GM18520 (cell line): Measurements from ENCODE around the gene SLC28A3.
"Not testable (repeated sequence)": the region's sequence is repeated elsewhere in the genome, so short reads cannot be mapped to it uniquely, and the experiment has no call there.

ENCODE experiments used
- ATAC-seq: cut with Tn5 transposase; IDR thresholded peaks from one replicate; pipeline ENCODE4 v1.9.1; 2021; ENCODE audit not compliant: unreplicated experiment

SLC28A3 gene, protein sequence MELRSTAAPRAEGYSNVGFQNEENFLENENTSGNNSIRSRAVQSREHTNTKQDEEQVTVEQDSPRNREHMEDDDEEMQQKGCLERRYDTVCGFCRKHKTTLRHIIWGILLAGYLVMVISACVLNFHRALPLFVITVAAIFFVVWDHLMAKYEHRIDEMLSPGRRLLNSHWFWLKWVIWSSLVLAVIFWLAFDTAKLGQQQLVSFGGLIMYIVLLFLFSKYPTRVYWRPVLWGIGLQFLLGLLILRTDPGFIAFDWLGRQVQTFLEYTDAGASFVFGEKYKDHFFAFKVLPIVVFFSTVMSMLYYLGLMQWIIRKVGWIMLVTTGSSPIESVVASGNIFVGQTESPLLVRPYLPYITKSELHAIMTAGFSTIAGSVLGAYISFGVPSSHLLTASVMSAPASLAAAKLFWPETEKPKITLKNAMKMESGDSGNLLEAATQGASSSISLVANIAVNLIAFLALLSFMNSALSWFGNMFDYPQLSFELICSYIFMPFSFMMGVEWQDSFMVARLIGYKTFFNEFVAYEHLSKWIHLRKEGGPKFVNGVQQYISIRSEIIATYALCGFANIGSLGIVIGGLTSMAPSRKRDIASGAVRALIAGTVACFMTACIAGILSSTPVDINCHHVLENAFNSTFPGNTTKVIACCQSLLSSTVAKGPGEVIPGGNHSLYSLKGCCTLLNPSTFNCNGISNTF

DNA sequence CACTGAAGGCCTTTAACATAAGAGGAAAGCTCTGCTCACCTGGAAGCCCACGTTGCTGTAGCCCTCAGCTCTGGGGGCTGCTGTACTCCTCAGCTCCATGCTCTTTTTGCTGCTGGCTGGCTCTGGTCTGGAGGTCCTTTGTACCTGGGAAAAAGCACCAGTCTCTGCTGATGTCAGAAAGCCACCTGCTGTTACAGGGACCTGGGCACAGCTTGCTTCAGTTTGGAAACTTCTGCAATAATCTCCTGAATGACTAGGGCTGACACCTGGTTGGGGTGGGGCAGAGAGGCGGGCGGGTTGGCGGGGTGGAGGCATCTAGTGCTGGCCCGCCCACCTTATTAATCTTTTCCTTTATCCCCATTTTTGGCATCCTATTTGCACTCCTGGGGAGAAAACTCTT is at the start of gene SLC28A3:
Gene SLC28A3, minus strand, starts transcription at position 224 of the 400 bp plus-strand sequence. Its CDS starts 125 bp downstream, at position 99.
- no peak for ATAC-seq

GRCh38 chr9:84390254-84390653 is 49.7 kb upstream of the SLC28A3 start:
- ATAC-seq: not testable (repeated sequence)

GRCh38 chr9:84387821-84388220 is 47.3 kb upstream of the SLC28A3 start:
- no peak for ATAC-seq

GRCh38 chr9:84386753-84387152 is 46.2 kb upstream of the SLC28A3 start:
- no peak for ATAC-seq

GRCh38 chr9:84385386-84386040 is 45.0 kb upstream of the SLC28A3 start:
- no peak for ATAC-seq

DNA sequence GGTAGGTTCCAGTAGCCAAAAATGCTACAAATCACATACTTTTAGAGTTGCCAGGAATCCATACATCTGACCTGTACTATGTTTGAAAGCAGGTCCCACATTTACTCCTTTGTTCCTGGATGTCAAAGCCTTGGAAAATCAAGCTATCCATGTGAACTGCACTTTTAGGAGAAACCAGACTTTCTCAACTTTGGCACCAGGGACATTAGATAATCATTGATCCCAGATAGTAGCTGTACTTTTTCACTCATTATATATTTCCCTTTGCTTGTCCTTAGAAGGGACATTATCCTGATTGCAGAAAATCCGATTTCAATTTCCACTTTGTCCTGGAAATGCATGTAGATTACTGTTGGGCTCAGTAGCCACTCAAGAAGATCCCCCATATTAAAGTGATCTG is 44.1 kb upstream of the SLC28A3 start:
- ATAC-seq: no peak

GRCh38 chr9:84383178-84383577 is 42.6 kb upstream of the SLC28A3 start:
- no peak for ATAC-seq

DNA sequence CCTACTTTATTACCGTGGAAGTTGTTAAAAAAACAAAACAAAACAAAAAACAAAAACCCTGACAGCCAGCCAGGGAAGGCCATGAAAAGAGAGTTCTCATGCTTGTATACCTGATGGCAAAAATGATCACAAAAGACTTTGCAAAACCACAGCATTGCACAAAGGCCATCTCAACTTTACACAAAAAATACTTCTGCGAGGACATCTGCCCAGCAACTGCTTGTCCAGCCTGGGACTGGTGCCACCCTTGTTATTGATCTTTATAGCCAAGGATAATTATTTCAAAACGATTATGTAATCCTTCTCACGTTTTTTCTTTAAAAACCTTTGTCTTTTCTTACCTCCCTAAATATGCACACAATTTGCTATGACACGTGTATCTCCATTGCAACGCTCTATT is 42.2 kb upstream of the SLC28A3 start:
- no peak for ATAC-seq

GRCh38 chr9:84381508-84381907 is 41.0 kb upstream of the SLC28A3 start:
- ATAC-seq: no peak

- no peak for ATAC-seq
Observed at GRCh38 chr9:84379740-84380139, 39.2 kb upstream of the SLC28A3 start.

- no peak for ATAC-seq
Observed at GRCh38 chr9:84375954-84376353, 35.4 kb upstream of the SLC28A3 start.

GRCh38 chr9:84374516-84374915 is 34.0 kb upstream of the SLC28A3 start:
- ATAC-seq: no peak

- ATAC-seq: no peak
Observed at GRCh38 chr9:84374013-84374412, 33.5 kb upstream of the SLC28A3 start.

DNA sequence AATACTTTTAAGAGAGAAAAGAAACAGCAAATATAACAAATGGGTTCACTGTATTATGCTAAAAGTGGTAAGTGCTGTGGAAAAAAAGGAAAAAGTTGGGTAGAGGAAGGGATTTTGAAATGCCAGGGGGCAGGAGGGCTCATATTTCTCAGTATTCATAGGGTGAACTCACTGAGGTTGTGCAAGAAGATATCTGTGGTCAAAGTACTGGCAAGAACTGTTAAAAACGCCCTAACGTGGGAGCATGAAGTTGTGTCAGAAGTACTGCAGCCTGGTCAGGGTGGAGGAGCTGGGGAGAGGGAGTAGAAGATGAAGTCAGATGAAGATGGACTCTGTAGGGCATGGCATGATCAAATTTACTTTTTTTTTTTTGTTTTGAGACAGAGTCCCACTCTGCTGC is 31.2 kb upstream of the SLC28A3 start:
- ATAC-seq: no peak

- ATAC-seq: no peak
Observed at GRCh38 chr9:84368601-84369000, 28.0 kb upstream of the SLC28A3 start.

- not testable (repeated sequence) for ATAC-seq
Observed at GRCh38 chr9:84367726-84368125, 27.2 kb upstream of the SLC28A3 start.

DNA sequence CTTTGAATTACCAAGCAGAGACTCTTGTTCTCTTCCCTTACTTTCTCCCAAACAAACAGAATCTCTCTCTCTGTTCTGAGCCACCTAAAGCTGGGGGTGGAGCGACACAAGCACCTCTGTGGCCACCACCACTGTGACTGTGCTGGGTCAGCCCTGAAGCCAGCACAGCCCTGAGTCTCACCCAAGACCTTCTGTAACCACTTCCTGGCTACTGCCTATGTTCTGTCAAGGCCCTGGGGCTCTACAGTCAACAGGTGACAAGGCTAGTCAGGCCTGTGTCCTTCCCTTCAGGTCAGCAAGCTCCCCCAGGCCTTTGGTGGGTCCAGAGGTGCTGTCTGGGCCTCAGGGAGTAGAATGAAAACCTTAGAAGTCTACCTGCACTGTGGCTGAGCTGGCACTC is 26.1 kb upstream of the SLC28A3 start:
- ATAC-seq: no peak

DNA sequence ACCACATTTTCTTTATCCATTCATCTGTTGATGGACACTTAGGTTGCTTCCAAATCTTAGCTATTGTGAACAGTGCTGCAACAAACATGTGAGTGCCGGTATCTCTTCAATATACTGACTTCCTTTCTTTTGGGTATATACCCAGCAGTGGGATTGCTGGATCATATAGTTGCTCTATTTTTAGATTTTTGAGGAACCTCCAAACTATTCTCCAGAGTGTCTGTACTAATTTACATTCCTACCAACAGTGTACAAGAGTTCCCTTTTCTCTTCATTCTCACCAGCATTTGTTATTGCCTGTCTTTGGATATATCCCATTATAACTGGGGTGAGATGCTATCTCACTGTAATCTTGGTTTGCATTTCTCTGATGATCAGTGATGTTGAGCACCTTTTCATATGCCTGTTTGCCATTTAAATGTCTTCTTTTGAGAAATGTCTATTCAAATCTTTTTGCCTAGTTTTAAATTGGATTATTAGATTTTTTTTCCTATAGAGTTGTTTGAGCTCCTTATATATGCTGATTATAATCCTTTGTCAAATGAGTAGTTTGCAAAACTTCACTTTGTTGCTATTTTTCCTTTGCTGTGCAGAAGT is 24.4 kb upstream of the SLC28A3 start:
- not testable (repeated sequence) for ATAC-seq

DNA sequence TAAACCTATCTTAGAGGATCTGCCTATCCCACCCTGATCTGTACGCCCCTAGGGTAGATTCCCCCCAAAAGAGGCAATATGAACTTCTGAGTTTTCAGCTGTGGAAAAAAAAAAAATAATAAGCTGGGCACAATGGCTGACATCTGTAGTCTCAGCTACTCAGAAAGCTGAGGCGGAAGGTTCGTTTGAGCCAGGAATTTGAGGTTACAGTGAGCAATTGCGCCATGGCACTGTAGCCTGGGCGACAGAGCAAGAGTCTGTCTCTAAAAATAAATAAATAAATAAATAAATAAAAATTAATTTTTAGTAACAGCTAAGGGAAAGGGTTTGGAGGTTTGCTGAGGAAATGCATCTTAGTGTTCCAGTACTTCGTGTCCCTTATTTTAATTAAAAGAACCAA is 21.1 kb upstream of the SLC28A3 start:
- no peak for ATAC-seq

DNA sequence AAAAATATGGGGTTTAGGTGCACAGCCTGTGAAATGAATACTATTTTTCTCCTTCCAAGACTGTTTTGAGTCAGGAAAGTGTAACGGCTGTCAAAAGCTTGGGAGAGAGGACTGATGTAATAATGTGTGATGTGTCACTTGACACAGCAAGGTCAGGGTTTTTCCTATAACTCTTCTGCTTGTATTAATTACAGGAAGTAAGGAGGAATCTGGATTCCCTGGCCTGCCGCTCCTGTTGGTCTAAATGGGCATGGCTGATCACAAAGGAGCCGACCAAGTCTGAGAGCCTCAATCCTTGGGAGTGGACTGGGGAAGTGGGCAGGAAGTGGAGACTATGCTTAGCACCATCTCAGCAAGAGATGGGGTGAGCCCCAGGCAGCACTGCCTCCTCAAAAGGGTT is 16.7 kb upstream of the SLC28A3 start:
- no peak for ATAC-seq

GRCh38 chr9:84354035-84354434 is 13.5 kb upstream of the SLC28A3 start:
- no peak for ATAC-seq
